ENCODE results near the gene MCOLN2.
A peak's percentile ranks its signal among the peaks of the same experiment; 100 is the strongest.
"Not testable (repeated sequence)": the region's sequence is repeated elsewhere in the genome, so short reads cannot be mapped to it uniquely, and the experiment has no call there.

The MCOLN2 gene

GRCh38 chr1:84998642-84999280 lies 1.8 kb upstream of the MCOLN2 start:
- peak; percentile 49 for DNase-seq
- Mint-ChIP-seq H3K9me3 (peaks cover 5% of the 10 kb centered on the region), H3K27me3 (peaks cover 49% of the 10 kb centered on the region), H3K27ac (peak overlapping the region; percentile 72), H3K4me1 (ENCODE audit: low read depth) (peaks cover 41% of the 10 kb centered on the region), H3K4me3 (peak overlapping the region; percentile 88), H3K36me3 (ENCODE audit: low read depth) (peaks cover 35% of the 10 kb centered on the region)

GRCh38 chr1:84997667-84998600 lies 1.0 kb upstream of the MCOLN2 start:
- peaks cover 46% of the 10 kb centered on the region for H3K4me1 Mint-ChIP-seq (ENCODE audit: low read depth)
- peaks cover 33% of the 10 kb centered on the region for H3K36me3 Mint-ChIP-seq (ENCODE audit: low read depth)
- H3K4me3 Mint-ChIP-seq, result peak overlapping the region; percentile 88
- H3K27ac Mint-ChIP-seq, result peak overlapping the region; percentile 88
- H3K9me3 Mint-ChIP-seq, result no peaks in the 10 kb centered on the region
- H3K27me3 Mint-ChIP-seq, result peaks cover 47% of the 10 kb centered on the region
- DNase-seq, result peak; percentile 40

GRCh38 chr1:84995484-84996334 lies 1.2 kb downstream of the MCOLN2 start:
- Mint-ChIP-seq H3K27me3 (peaks cover 29% of the 10 kb centered on the region), H3K4me1 (ENCODE audit: low read depth) (peaks cover 56% of the 10 kb centered on the region), H3K4me3 (peak overlapping the region; percentile 88), H3K36me3 (ENCODE audit: low read depth) (peaks cover 43% of the 10 kb centered on the region), H3K27ac (peak overlapping the region; percentile 91), H3K9me3 (no peaks in the 10 kb centered on the region)
- DNase-seq, result no peak

- Mint-ChIP-seq H3K4me1 (ENCODE audit: low read depth) (peaks cover 59% of the 10 kb centered on the region), H3K27me3 (no peaks in the 10 kb centered on the region), H3K27ac (peak overlapping the region; percentile 85), H3K4me3 (peak overlapping the region; percentile 34), H3K36me3 (ENCODE audit: low read depth) (peaks cover 49% of the 10 kb centered on the region), H3K9me3 (no peaks in the 10 kb centered on the region)
- DNase-seq, result no peak
These were observed 5.6 kb downstream of the MCOLN2 start for GRCh38 chr1:84991097-84991920.

GRCh38 chr1:84988588-84988987 lies 8.3 kb downstream of the MCOLN2 start:
- peak overlapping the region; percentile 83 for H3K27ac Mint-ChIP-seq
- peaks cover 53% of the 10 kb centered on the region for H3K36me3 Mint-ChIP-seq (ENCODE audit: low read depth)
- peak overlapping the region; percentile 19 for H3K4me3 Mint-ChIP-seq
- H3K27me3 Mint-ChIP-seq, result peaks cover 4% of the 10 kb centered on the region
- no peaks in the 10 kb centered on the region for H3K9me3 Mint-ChIP-seq
- peaks cover 46% of the 10 kb centered on the region for H3K4me1 Mint-ChIP-seq (ENCODE audit: low read depth)
- no peak for DNase-seq

- not testable (repeated sequence) for H3K27ac Mint-ChIP-seq
These were observed 10.4 kb downstream of the MCOLN2 start for GRCh38 chr1:84986561-84986960.

GRCh38 chr1:84985365-84985764 lies 11.5 kb downstream of the MCOLN2 start:
- Mint-ChIP-seq H3K4me1 (ENCODE audit: low read depth) (peaks cover 31% of the 10 kb centered on the region), H3K9me3 (no peaks in the 10 kb centered on the region), H3K4me3 (no peak overlapping the region), H3K27ac (no peak overlapping the region), H3K27me3 (peaks cover 4% of the 10 kb centered on the region), H3K36me3 (ENCODE audit: low read depth) (peaks cover 53% of the 10 kb centered on the region)
- no peak for DNase-seq

More at GRCh38 chr1:84986561-84986960, 10.4 kb downstream of the MCOLN2 start:
- Mint-ChIP-seq H3K36me3 (ENCODE audit: low read depth) (peaks cover 47% of the 10 kb centered on the region), H3K4me1 (ENCODE audit: low read depth) (peaks cover 32% of the 10 kb centered on the region)
- not testable (repeated sequence) for H3K27me3 Mint-ChIP-seq, H3K9me3 Mint-ChIP-seq, H3K4me3 Mint-ChIP-seq, DNase-seq

GRCh38 chr1:84982395-84982794 lies 14.5 kb downstream of the MCOLN2 start:
- H3K27me3 Mint-ChIP-seq, result peaks cover 4% of the 10 kb centered on the region
- DNase-seq, result no peak
- no peaks in the 10 kb centered on the region for H3K9me3 Mint-ChIP-seq
- peaks cover 42% of the 10 kb centered on the region for H3K4me1 Mint-ChIP-seq (ENCODE audit: low read depth)
- no peak overlapping the region for H3K27ac Mint-ChIP-seq
- H3K36me3 Mint-ChIP-seq (ENCODE audit: low read depth), result peaks cover 70% of the 10 kb centered on the region
- no peak overlapping the region for H3K4me3 Mint-ChIP-seq

- DNase-seq, result no peak
- peaks cover 67% of the 10 kb centered on the region for H3K4me1 Mint-ChIP-seq (ENCODE audit: low read depth)
- no peak overlapping the region for H3K4me3 Mint-ChIP-seq
- H3K27me3 Mint-ChIP-seq, result no peaks in the 10 kb centered on the region
- peaks cover 40% of the 10 kb centered on the region for H3K36me3 Mint-ChIP-seq (ENCODE audit: low read depth)
- H3K9me3 Mint-ChIP-seq, result no peaks in the 10 kb centered on the region
- H3K27ac Mint-ChIP-seq, result peak overlapping the region; percentile 66
These were observed 21.9 kb downstream of the MCOLN2 start for GRCh38 chr1:84975035-84975434.

- Mint-ChIP-seq H3K27me3 (no peaks in the 10 kb centered on the region), H3K9me3 (no peaks in the 10 kb centered on the region), H3K4me3 (peak overlapping the region; percentile 9), H3K36me3 (ENCODE audit: low read depth) (peaks cover 35% of the 10 kb centered on the region), H3K4me1 (ENCODE audit: low read depth) (peaks cover 65% of the 10 kb centered on the region), H3K27ac (peak overlapping the region; percentile 66)
- DNase-seq, result no peak
These were observed 23.2 kb downstream of the MCOLN2 start for GRCh38 chr1:84973498-84974334.

GRCh38 chr1:84972377-84972987 lies 24.4 kb downstream of the MCOLN2 start:
- H3K4me3 Mint-ChIP-seq, result peak overlapping the region; percentile 18
- peaks cover 62% of the 10 kb centered on the region for H3K4me1 Mint-ChIP-seq (ENCODE audit: low read depth)
- no peaks in the 10 kb centered on the region for H3K9me3 Mint-ChIP-seq
- no peak for DNase-seq
- peaks cover 37% of the 10 kb centered on the region for H3K36me3 Mint-ChIP-seq (ENCODE audit: low read depth)
- H3K27me3 Mint-ChIP-seq, result no peaks in the 10 kb centered on the region
- peak overlapping the region; percentile 76 for H3K27ac Mint-ChIP-seq

- Mint-ChIP-seq H3K27me3 (no peaks in the 10 kb centered on the region), H3K27ac (peak overlapping the region; percentile 76), H3K4me1 (ENCODE audit: low read depth) (peaks cover 62% of the 10 kb centered on the region), H3K4me3 (no peak overlapping the region), H3K9me3 (no peaks in the 10 kb centered on the region), H3K36me3 (ENCODE audit: low read depth) (peaks cover 37% of the 10 kb centered on the region)
- no peak for DNase-seq
These were observed 25.0 kb downstream of the MCOLN2 start for GRCh38 chr1:84971957-84972356.
